Suprapubic skin (tissue), 3 donors: Measurements from ENCODE around the gene COX4I2.

ENCODE experiments used
- CTCF ChIP-seq, 2 donors: fragments of 200-600 bp in 1 of 2; fragments of 450-650 bp in 1 of 2; sonication (generic) in 1 of 2; IDR thresholded peaks; one replicate each; pipeline ENCODE4 v1.5.1; 2016 to 2019; ENCODE audit warnings: antibody characterized with exemption in 2 of 2, mild to moderate bottlenecking in 1 of 2, moderate library complexity in 1 of 2
- EP300 ChIP-seq: sonication (generic); formaldehyde crosslinking; IDR thresholded peaks from one replicate; pipeline ENCODE4 v1.6.1; 2017; ENCODE audit warnings: antibody characterized with exemption

GRCh38 chr20:31602779-31603441 lies 34.8 kb upstream of the COX4I2 start:
- no peak for TF ChIP-seq EP300
- TF ChIP-seq CTCF (IDR thresholded peaks at IDR 0.05): no peak
